MM.1S (cell line): ENCODE measurements around the gene SDSL.

ENCODE experiments used
- DNase-seq: peaks from one replicate; pipeline ENCODE4 v3.0.0-alpha.2; 2015
- H2AFZ ChIP-seq: fragments of 300-600 bp; sonication (generic); 2 replicates; pipeline ENCODE4 v1.6.0; 2016; ENCODE audit warnings: antibody characterized with exemption, low read length
- H3F3A ChIP-seq: fragments of 300-600 bp; sonication (generic); 2 replicates; pipeline ENCODE4 v1.6.1; 2016; ENCODE audit warnings: mild to moderate bottlenecking, antibody characterized with exemption, low read length, moderate library complexity, mixed read lengths; ENCODE audit not compliant: insufficient read depth
- H3K27ac ChIP-seq: fragments of 300-600 bp; sonication (generic); 2 replicates; pipeline ENCODE4 v1.5.1; 2016; ENCODE audit warnings: mild to moderate bottlenecking, low read length
- H3K27me3 ChIP-seq: fragments of 300-600 bp; sonication (generic); replicated peaks from 2 replicates; pipeline ENCODE4 v1.6.0; 2016; ENCODE audit warnings: low read length; ENCODE audit not compliant: insufficient read depth
- H3K36me3 ChIP-seq: fragments of 300-600 bp; sonication (generic); replicated peaks from 2 replicates; pipeline ENCODE4 v1.6.1; 2016; ENCODE audit warnings: mild to moderate bottlenecking, low read length, mixed read lengths; ENCODE audit not compliant: insufficient read depth
- H3K4me1 ChIP-seq: fragments of 300-600 bp; sonication (generic); 2 replicates; pipeline ENCODE4 v1.6.1; 2016; ENCODE audit warnings: low read length, mixed read lengths
- H3K4me2 ChIP-seq: fragments of 300-600 bp; sonication (generic); 2 replicates; pipeline ENCODE4 v1.6.0; 2016; ENCODE audit warnings: low read depth, low read length
- H3K4me3 ChIP-seq: fragments of 300-600 bp; sonication (generic); 2 replicates; pipeline ENCODE4 v1.5.1; 2016; ENCODE audit warnings: low read length, mixed read lengths
- H3K79me2 ChIP-seq: fragments of 300-600 bp; sonication (generic); 2 replicates; pipeline ENCODE4 v1.6.1; 2016; ENCODE audit warnings: mixed run types, low read length, mixed read lengths
- H3K9ac ChIP-seq: fragments of 300-600 bp; sonication (generic); 2 replicates; pipeline ENCODE4 v1.6.1; 2016; ENCODE audit warnings: low read length, mixed read lengths
- H3K9me2 ChIP-seq: fragments of 300-600 bp; sonication (generic); replicated peaks from 2 replicates; pipeline ENCODE4 v1.6.1; 2016; ENCODE audit warnings: mild to moderate bottlenecking, low read length, mixed read lengths; ENCODE audit not compliant: insufficient read depth
- H3K9me3 ChIP-seq: fragments of 300-600 bp; sonication (generic); replicated peaks from 2 replicates; pipeline ENCODE4 v1.6.1; 2016; ENCODE audit warnings: mild to moderate bottlenecking, low read length, mixed read lengths; ENCODE audit not compliant: insufficient read depth
- H4K20me1 ChIP-seq: fragments of 300-600 bp; sonication (generic); 2 replicates; pipeline ENCODE4 v1.6.1; 2016; ENCODE audit warnings: mild to moderate bottlenecking, low read length, moderate library complexity, mixed read lengths; ENCODE audit not compliant: insufficient read depth
- CTCF ChIP-seq: fragments of 300-600 bp; sonication (generic); IDR thresholded peaks from 2 replicates; pipeline ENCODE4 v1.5.1; 2016; ENCODE audit warnings: antibody characterized with exemption, low read length, mixed read lengths
- EZH2 ChIP-seq: fragments of 300-600 bp; sonication (generic); optimal IDR thresholded peaks from 2 replicates; pipeline ENCODE3; 2017; ENCODE audit warnings: low read depth, mild to moderate bottlenecking, antibody characterized with exemption, low read length, mixed read lengths
- EZH2phosphoT487 ChIP-seq: fragments of 300-600 bp; sonication (generic); IDR thresholded peaks from 2 replicates; pipeline ENCODE4 v1.6.1; 2018; ENCODE audit warnings: antibody characterized with exemption, low read length

The SDSL gene

GRCh38 chr12:113399490-113399889 is 22.7 kb upstream of the SDSL start:
- no peaks in the 10 kb centered on the region for H3F3A ChIP-seq
- H3K4me2 ChIP-seq = no peak overlapping the region
- DNase-seq = no peak
- no peaks in the 10 kb centered on the region for H3K4me1 ChIP-seq
- no peak for TF ChIP-seq EZH2
- no peak for TF ChIP-seq CTCF
- no peak for TF ChIP-seq EZH2phosphoT487
- H3K9me2 ChIP-seq = no peaks in the 10 kb centered on the region
- H2AFZ ChIP-seq = no peak overlapping the region
- no peaks in the 10 kb centered on the region for H4K20me1 ChIP-seq
- H3K4me3 ChIP-seq = no peak overlapping the region
- H3K9me3 ChIP-seq = no peaks in the 10 kb centered on the region
- H3K9ac ChIP-seq = no peak overlapping the region
- H3K79me2 ChIP-seq = no peaks in the 10 kb centered on the region
- H3K36me3 ChIP-seq = no peaks in the 10 kb centered on the region
- no peaks in the 10 kb centered on the region for H3K27me3 ChIP-seq
- no peak overlapping the region for H3K27ac ChIP-seq

GRCh38 chr12:113400362-113400761 is 21.8 kb upstream of the SDSL start:
- Histone ChIP-seq H3K9ac (no peak overlapping the region), H3K79me2 (no peaks in the 10 kb centered on the region), H3F3A (no peaks in the 10 kb centered on the region), H2AFZ (no peak overlapping the region), H3K4me3 (no peak overlapping the region), H3K36me3 (no peaks in the 10 kb centered on the region), H3K9me3 (no peaks in the 10 kb centered on the region), H3K27ac (no peak overlapping the region), H3K27me3 (no peaks in the 10 kb centered on the region), H3K4me1 (no peaks in the 10 kb centered on the region), H3K4me2 (no peak overlapping the region), H3K9me2 (no peaks in the 10 kb centered on the region), H4K20me1 (no peaks in the 10 kb centered on the region)
- TF ChIP-seq EZH2phosphoT487 (no peak), EZH2 (no peak), CTCF (no peak)
- DNase-seq = no peak

GRCh38 chr12:113401066-113402000 is 20.8 kb upstream of the SDSL start:
- Histone ChIP-seq H3K9me2 (no peaks in the 10 kb centered on the region), H3K4me3 (no peak overlapping the region), H3F3A (no peaks in the 10 kb centered on the region), H3K27me3 (no peaks in the 10 kb centered on the region), H4K20me1 (no peaks in the 10 kb centered on the region), H3K36me3 (no peaks in the 10 kb centered on the region), H3K27ac (no peak overlapping the region), H3K4me1 (no peaks in the 10 kb centered on the region), H3K79me2 (no peaks in the 10 kb centered on the region), H2AFZ (no peak overlapping the region), H3K9me3 (no peaks in the 10 kb centered on the region), H3K4me2 (no peak overlapping the region), H3K9ac (no peak overlapping the region)
- DNase-seq = no peak
- TF ChIP-seq EZH2 (no peak), EZH2phosphoT487 (no peak), CTCF (no peak)
